HCT116 (cell line): ENCODE results near the gene AKR1E2. TPM values are rescaled to one million over a fixed set of nuclear protein-coding genes. Genes with fewer than 3 reads are reported as not detected.

ENCODE experiments used
- ATAC-seq: fragments of 200-7000 bp; cut with Tn5 transposase; 2 replicates; pipeline ENCODE4 v1.9.1; 2020; ENCODE audit warnings: mild to moderate bottlenecking, moderate library complexity
- BruUV-seq: library from RNA; stranded (reverse); fragments of 400-500 nt; replicated peaks from 2 replicates; lab custom pipeline; 2021; lab: Mats Ljungman, UMichigan
- CTCF ChIA-PET: fragments of 300-600 bp; sonication (Branson Sonifier 250); formaldehyde crosslinking; loops from one replicate; lab custom pipeline; 2021; ENCODE audit warnings: antibody characterized with exemption; lab: Charles Lee
- POLR2A ChIA-PET: fragments of 300-600, 350-600 bp; sonication (Branson Sonifier 250); formaldehyde crosslinking; loops from one replicate; lab custom pipeline; 2021; ENCODE audit warnings: antibody characterized with exemption; lab: Charles Lee
- RAD21 ChIA-PET, 2 experiments: fragments of 300-600 bp; sonication (Branson Sonifier 250); formaldehyde crosslinking; loops; one replicate each; lab custom pipeline; 2023; ENCODE audit warnings: low total read pairs in 2 of 2; ENCODE audit not compliant: uncharacterized antibody in 2 of 2, unreplicated experiment in 2 of 2, low non-redundant PET in 1 of 2; lab: Charles Lee
- DNase-seq: peaks from one replicate; pipeline ENCODE4 v3.0.0-alpha.2; 2010; ENCODE audit warnings: low read depth, low spot score
- H2AFZ ChIP-seq: fragments of 200-600 bp; shearing (Covaris generic), sonication (generic); 2 replicates; pipeline ENCODE4 v1.6.1; 2017; ENCODE audit warnings: low read depth, mixed run types, mixed read lengths, antibody characterized with exemption, low read length; ENCODE audit not compliant: poor library complexity, severe bottlenecking
- H3K27ac ChIP-seq: 2 replicates; pipeline ENCODE4 v1.5.1; 2012; ENCODE audit warnings: low read depth, low read length
- H3K27me3 ChIP-seq: fragments of 200-600 bp; sonication (generic); 2 replicates; pipeline ENCODE4 v1.6.1; 2016; ENCODE audit warnings: mixed run types, low read length, mixed read lengths; ENCODE audit not compliant: insufficient read depth
- H3K36me3 ChIP-seq, 2 experiments: fragments of 200-500 bp in 1 of 2; fragments of 200-600 bp in 1 of 2; sonication (Bioruptor generic) in 1 of 2; sonication (generic) in 1 of 2; 2 replicates each; pipeline versions ENCODE4 v1.5.1 to v1.6.1; 2014 to 2016; ENCODE audit warnings: low read length in 2 of 2, inconsistent platforms in 1 of 2, mixed read lengths in 1 of 2, mixed run types in 1 of 2; ENCODE audit not compliant: insufficient read depth in 2 of 2, control insufficient read depth in 1 of 2
- H3K4me1 ChIP-seq, 2 experiments: fragments of 200-600 bp in 1 of 2; sonication (generic) in 1 of 2; 2 replicates each; pipeline versions ENCODE4 v1.5.1 to v1.6.1; 2012 to 2017; ENCODE audit warnings: low read length in 2 of 2, inconsistent platforms in 1 of 2, mild to moderate bottlenecking in 1 of 2, mixed read lengths in 1 of 2, mixed run types in 1 of 2, moderate library complexity in 1 of 2; ENCODE audit not compliant: insufficient read depth in 2 of 2, control insufficient read depth in 1 of 2
- H3K4me2 ChIP-seq: fragments of 200-600 bp; sonication (generic); 2 replicates; pipeline ENCODE4 v1.6.1; 2017; ENCODE audit warnings: mixed run types, low read length, mixed read lengths
- H3K4me3 ChIP-seq, 2 experiments: fragments of 200-600 bp in 1 of 2; sonication (generic) in 1 of 2; replicated peaks in 1 of 2; 2 replicates each; pipeline ENCODE4 v1.5.1; 2011 to 2016; ENCODE audit warnings: low read length in 2 of 2, control low read depth in 1 of 2, low read depth in 1 of 2, mild to moderate bottlenecking in 1 of 2, mixed read lengths in 1 of 2, mixed run types in 1 of 2
- H3K79me2 ChIP-seq: fragments of 200-600 bp; sonication (generic); 2 replicates; pipeline ENCODE4 v1.6.1; 2017; ENCODE audit warnings: mild to moderate bottlenecking, mixed run types, low read length, moderate library complexity, mixed read lengths; ENCODE audit not compliant: insufficient read depth
- H3K9ac ChIP-seq: fragments of 200-600 bp; sonication (generic); 2 replicates; pipeline ENCODE4 v1.6.1; 2016; ENCODE audit warnings: low read length, mixed read lengths
- H3K9me2 ChIP-seq: fragments of 200-600 bp; sonication (generic), shearing (Covaris generic); 2 replicates; pipeline ENCODE4 v1.6.1; 2017; ENCODE audit warnings: mixed run types, mild to moderate bottlenecking, moderate library complexity; ENCODE audit not compliant: insufficient read depth
- H3K9me3 ChIP-seq, 2 experiments: fragments of 200-500 bp in 1 of 2; fragments of 200-600 bp in 1 of 2; sonication (Bioruptor generic) in 1 of 2; sonication (generic) in 1 of 2; 2 replicates each; pipeline ENCODE4 v1.6.1; 2014 to 2017; ENCODE audit warnings: low read length in 2 of 2, mixed read lengths in 2 of 2, inconsistent platforms in 1 of 2, low read depth in 1 of 2, mild to moderate bottlenecking in 1 of 2, mixed run types in 1 of 2, moderate library complexity in 1 of 2; ENCODE audit not compliant: control insufficient read depth in 1 of 2, insufficient read depth in 1 of 2
- H4K20me1 ChIP-seq: fragments of 200-600 bp; sonication (generic), shearing (Covaris generic); 2 replicates; pipeline ENCODE4 v1.6.1; 2017; ENCODE audit warnings: mixed run types, mild to moderate bottlenecking, moderate library complexity; ENCODE audit not compliant: insufficient read depth
- CBX3 ChIP-seq: IDR thresholded peaks from 2 replicates; pipeline ENCODE4 v1.6.1; 2012; ENCODE audit warnings: low read depth
- CEBPB ChIP-seq: IDR thresholded peaks from 2 replicates; pipeline ENCODE4 v1.6.1; 2012; ENCODE audit warnings: low read depth
- EGR1 ChIP-seq: IDR thresholded peaks from 2 replicates; pipeline ENCODE4 v1.6.1; 2012; ENCODE audit warnings: low read depth
- ELF1 ChIP-seq: IDR thresholded peaks from 2 replicates; pipeline ENCODE4 v1.6.1; 2012; ENCODE audit warnings: low read depth, borderline replicate concordance
- EZH2 ChIP-seq: fragments of 200-600 bp; sonication (generic); IDR thresholded peaks from 2 replicates; pipeline ENCODE4 v1.6.1; 2017; ENCODE audit warnings: antibody characterized with exemption, mixed run types
- EZH2phosphoT487 ChIP-seq: fragments of 200-600 bp; IDR thresholded peaks from 2 replicates; pipeline ENCODE4 v1.6.1; 2018; ENCODE audit warnings: antibody characterized with exemption, borderline replicate concordance
- FOSL1 ChIP-seq: IDR thresholded peaks from 2 replicates; pipeline ENCODE4 v1.6.1; 2012; ENCODE audit warnings: low read depth
- JUND ChIP-seq: IDR thresholded peaks from 2 replicates; pipeline ENCODE4 v1.6.1; 2012
- POLR2A ChIP-seq: IDR thresholded peaks from 2 replicates; pipeline ENCODE4 v1.7.0; 2011; ENCODE audit warnings: borderline replicate concordance; ENCODE audit not compliant: insufficient read depth, insufficient read length; ENCODE audit errors: extremely low read depth
- POLR2AphosphoS5 ChIP-seq: IDR thresholded peaks from 2 replicates; pipeline ENCODE4 v1.6.1; 2011; ENCODE audit warnings: mild to moderate bottlenecking, low read depth, low read length, moderate library complexity
- RAD21 ChIP-seq: IDR thresholded peaks from 2 replicates; pipeline ENCODE4 v1.6.1; 2012; ENCODE audit warnings: low read depth, mild to moderate bottlenecking
- SIN3A ChIP-seq: IDR thresholded peaks from 2 replicates; pipeline ENCODE4 v1.6.1; 2012; ENCODE audit warnings: low read depth
- TCF7L2 ChIP-seq: IDR thresholded peaks from 2 replicates; pipeline ENCODE4 v1.7.0; 2011; ENCODE audit warnings: borderline replicate concordance, inconsistent platforms; ENCODE audit not compliant: insufficient read depth, insufficient read length; ENCODE audit errors: extremely low read depth
- ZNF274 ChIP-seq: fragments of 200-500 bp; sonication (Bioruptor generic); IDR thresholded peaks from 2 replicates; pipeline ENCODE4 v1.6.1; 2014; ENCODE audit warnings: mild to moderate bottlenecking, low read depth, low read length, inconsistent platforms
- intact Hi-C: fragments of 100-400 bp; cut with micrococcal nuclease; formaldehyde crosslinking; loops from 2 replicates; pipeline ENCODE4 v1.10.0; 2022
- total RNA-seq: library from RNA; stranded (reverse); gene quantifications from one replicate; pipeline ENCODE4 v1.2.1, GENCODE V29; 2021; ENCODE audit not compliant: unreplicated experiment
- TF ChIP-seq, protein P1 (sequence below): IDR thresholded peaks from 2 replicates; pipeline ENCODE4 v1.6.1; 2012
- TF ChIP-seq, protein P2 (sequence below): IDR thresholded peaks from 2 replicates; pipeline ENCODE4 v1.6.1; 2012; ENCODE audit warnings: low read depth
- TF ChIP-seq, protein P3 (sequence below): IDR thresholded peaks from 2 replicates; pipeline ENCODE4 v1.6.1; 2012

AKR1E2 gene
- total RNA-seq, 1 experiment from 2014 or later, result 5.0 TPM

DNA sequence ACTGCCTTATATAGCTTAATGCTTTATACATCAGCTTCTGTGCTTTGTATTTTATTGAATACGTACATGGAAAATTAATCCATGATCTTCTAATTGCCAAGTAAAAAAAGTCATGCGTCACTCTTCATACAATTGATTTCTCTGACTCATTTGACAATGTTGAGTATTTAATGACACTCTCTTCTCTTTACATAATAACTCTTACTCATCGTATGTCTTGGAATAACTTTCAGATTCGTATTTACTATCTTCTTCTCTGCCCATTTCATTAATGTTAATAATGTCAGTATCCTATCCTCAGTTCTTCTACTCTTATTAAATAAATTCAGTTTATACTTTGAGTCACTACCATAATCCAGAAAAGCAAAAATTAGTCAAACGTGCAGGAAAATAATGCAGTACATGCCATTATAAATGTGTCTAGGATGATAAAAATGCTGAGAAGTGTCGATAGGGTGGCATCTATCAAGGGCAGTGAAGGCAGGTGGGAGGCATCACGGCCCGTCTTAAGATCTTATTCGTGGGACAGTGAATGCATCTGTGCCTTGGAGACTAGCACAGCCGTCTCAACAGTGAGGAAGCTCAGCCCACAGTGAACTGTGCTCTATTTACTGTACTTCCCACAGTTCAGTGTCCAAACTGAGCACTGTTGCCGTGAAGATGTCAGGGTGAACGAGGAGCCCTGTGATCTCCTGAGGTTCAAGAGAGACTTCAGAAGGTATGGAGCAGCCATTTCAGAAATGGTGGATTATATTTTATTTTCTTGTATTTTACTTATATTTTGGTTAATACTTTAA lies 39.8 kb upstream of the AKR1E2 start:
- no peaks in the 10 kb centered on the region for H4K20me1 ChIP-seq
- no peaks in the 10 kb centered on the region for H3K9me2 ChIP-seq
- H3K27ac ChIP-seq, result no peak overlapping the region
- no peak overlapping the region for H3K4me3 ChIP-seq
- H3K4me2 ChIP-seq, result no peak overlapping the region
- no TSS peak for BruUV-seq
- no peak overlapping the region for H2AFZ ChIP-seq
- H3K4me1 ChIP-seq, result no peaks in the 10 kb centered on the region
- no peak for ATAC-seq
- CTCF ChIA-PET, result no interaction called here
- POLR2A ChIA-PET, result no interaction called here
- H3K79me2 ChIP-seq, result no peaks in the 10 kb centered on the region
- H3K9me3 ChIP-seq, result no peaks in the 10 kb centered on the region
- no peak for DNase-seq
- no peak overlapping the region for H3K9ac ChIP-seq
- TF ChIP-seq CBX3, result no peak
- TF ChIP-seq EZH2phosphoT487, result no peak
- TF ChIP-seq EGR1, result no peak
- TF ChIP-seq RAD21, result no peak
- TF ChIP-seq, protein P1, sequence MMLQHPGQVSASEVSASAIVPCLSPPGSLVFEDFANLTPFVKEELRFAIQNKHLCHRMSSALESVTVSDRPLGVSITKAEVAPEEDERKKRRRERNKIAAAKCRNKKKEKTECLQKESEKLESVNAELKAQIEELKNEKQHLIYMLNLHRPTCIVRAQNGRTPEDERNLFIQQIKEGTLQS, result no peak
- no peak for TF ChIP-seq ZNF274
- TF ChIP-seq, protein P2, sequence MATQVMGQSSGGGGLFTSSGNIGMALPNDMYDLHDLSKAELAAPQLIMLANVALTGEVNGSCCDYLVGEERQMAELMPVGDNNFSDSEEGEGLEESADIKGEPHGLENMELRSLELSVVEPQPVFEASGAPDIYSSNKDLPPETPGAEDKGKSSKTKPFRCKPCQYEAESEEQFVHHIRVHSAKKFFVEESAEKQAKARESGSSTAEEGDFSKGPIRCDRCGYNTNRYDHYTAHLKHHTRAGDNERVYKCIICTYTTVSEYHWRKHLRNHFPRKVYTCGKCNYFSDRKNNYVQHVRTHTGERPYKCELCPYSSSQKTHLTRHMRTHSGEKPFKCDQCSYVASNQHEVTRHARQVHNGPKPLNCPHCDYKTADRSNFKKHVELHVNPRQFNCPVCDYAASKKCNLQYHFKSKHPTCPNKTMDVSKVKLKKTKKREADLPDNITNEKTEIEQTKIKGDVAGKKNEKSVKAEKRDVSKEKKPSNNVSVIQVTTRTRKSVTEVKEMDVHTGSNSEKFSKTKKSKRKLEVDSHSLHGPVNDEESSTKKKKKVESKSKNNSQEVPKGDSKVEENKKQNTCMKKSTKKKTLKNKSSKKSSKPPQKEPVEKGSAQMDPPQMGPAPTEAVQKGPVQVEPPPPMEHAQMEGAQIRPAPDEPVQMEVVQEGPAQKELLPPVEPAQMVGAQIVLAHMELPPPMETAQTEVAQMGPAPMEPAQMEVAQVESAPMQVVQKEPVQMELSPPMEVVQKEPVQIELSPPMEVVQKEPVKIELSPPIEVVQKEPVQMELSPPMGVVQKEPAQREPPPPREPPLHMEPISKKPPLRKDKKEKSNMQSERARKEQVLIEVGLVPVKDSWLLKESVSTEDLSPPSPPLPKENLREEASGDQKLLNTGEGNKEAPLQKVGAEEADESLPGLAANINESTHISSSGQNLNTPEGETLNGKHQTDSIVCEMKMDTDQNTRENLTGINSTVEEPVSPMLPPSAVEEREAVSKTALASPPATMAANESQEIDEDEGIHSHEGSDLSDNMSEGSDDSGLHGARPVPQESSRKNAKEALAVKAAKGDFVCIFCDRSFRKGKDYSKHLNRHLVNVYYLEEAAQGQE, result no peak
- TF ChIP-seq JUND, result no peak
- no peak for TF ChIP-seq POLR2A
- no peak for TF ChIP-seq EZH2
- TF ChIP-seq FOSL1, result no peak
- TF ChIP-seq, protein P3, sequence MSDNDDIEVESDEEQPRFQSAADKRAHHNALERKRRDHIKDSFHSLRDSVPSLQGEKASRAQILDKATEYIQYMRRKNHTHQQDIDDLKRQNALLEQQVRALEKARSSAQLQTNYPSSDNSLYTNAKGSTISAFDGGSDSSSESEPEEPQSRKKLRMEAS, result no peak
- TF ChIP-seq POLR2AphosphoS5, result no peak
- TF ChIP-seq CEBPB, result no peak
- TF ChIP-seq ELF1, result no peak
- no peak for TF ChIP-seq SIN3A
- TF ChIP-seq TCF7L2, result no peak
- H3K36me3 ChIP-seq, result no peaks in the 10 kb centered on the region
- RAD21 ChIA-PET, result no interaction called here
- no peaks in the 10 kb centered on the region for H3K27me3 ChIP-seq
- intact Hi-C loops, result no loop called here
